Loucy (cell line): ENCODE measurements around the gene IPPK.

Source experiments
- EZH2phosphoT487 ChIP-seq: fragments of 200-600 bp; IDR thresholded peaks from 2 replicates; pipeline ENCODE4 v1.6.1; 2018; ENCODE audit warnings: antibody characterized with exemption, mild to moderate bottlenecking, moderate library complexity, borderline replicate concordance
- TF ChIP-seq, protein P1 (sequence below): fragments of 200-600 bp; sonication (generic); conservative IDR thresholded peaks from 2 replicates; pipeline ENCODE4 v1.5.1; 2014; ENCODE audit warnings: mild to moderate bottlenecking, antibody characterized with exemption, low read length

DNA sequence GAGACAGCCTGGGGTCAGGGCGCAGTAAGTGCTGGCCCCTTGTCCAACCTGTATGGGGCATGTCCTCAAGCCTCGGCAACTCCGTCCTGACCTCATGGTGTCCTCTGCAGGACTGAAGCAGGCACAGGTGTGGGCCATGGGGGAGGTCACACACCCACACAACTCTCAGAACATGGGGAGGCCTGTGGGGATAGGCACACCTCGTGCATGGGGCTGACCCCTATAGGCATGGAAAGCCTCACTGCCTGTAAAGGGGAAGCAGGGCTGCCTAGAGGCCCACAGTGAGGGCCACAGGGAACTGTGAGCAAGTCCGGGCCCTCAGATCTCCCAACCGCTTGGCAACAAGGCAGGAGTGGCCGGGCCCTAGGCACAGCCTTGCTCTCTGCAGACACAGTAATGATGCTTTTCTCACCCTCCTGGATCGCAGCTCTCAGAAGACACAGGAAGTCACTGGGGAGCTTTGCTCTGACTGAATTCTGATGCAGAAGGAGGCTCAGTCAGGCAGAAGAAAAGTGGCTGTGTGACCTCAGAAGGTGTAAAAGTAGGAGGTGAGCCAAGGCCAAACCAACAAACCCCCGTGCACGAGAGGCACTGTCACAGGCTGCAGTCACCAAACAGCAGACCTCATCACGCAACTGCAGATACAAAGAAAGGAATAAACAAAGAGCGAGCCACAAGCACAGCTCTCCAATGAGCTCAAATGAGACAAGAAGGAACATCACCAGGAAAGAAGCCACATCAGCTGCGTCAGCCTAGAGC, 5.4 kb downstream of the IPPK start:
- TF ChIP-seq, protein P1, sequence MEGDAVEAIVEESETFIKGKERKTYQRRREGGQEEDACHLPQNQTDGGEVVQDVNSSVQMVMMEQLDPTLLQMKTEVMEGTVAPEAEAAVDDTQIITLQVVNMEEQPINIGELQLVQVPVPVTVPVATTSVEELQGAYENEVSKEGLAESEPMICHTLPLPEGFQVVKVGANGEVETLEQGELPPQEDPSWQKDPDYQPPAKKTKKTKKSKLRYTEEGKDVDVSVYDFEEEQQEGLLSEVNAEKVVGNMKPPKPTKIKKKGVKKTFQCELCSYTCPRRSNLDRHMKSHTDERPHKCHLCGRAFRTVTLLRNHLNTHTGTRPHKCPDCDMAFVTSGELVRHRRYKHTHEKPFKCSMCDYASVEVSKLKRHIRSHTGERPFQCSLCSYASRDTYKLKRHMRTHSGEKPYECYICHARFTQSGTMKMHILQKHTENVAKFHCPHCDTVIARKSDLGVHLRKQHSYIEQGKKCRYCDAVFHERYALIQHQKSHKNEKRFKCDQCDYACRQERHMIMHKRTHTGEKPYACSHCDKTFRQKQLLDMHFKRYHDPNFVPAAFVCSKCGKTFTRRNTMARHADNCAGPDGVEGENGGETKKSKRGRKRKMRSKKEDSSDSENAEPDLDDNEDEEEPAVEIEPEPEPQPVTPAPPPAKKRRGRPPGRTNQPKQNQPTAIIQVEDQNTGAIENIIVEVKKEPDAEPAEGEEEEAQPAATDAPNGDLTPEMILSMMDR: no peak
- no peak for TF ChIP-seq EZH2phosphoT487
